Astrocyte (in vitro differentiated cells and primary cell): ENCODE measurements around the gene MYH11.

Experiments
- EZH2 ChIP-seq: IDR thresholded peaks from 2 replicates; pipeline ENCODE4 v1.6.1; 2012; ENCODE audit warnings: mild to moderate bottlenecking, low read length, inconsistent platforms; ENCODE audit not compliant: insufficient read depth
- TF ChIP-seq, protein P1 (sequence below): IDR thresholded peaks from 2 replicates; pipeline ENCODE4 v1.5.1; 2011; ENCODE audit warnings: low read depth, mild to moderate bottlenecking, inconsistent platforms, low read length, moderate library complexity; ENCODE audit not compliant: insufficient read depth

DNA sequence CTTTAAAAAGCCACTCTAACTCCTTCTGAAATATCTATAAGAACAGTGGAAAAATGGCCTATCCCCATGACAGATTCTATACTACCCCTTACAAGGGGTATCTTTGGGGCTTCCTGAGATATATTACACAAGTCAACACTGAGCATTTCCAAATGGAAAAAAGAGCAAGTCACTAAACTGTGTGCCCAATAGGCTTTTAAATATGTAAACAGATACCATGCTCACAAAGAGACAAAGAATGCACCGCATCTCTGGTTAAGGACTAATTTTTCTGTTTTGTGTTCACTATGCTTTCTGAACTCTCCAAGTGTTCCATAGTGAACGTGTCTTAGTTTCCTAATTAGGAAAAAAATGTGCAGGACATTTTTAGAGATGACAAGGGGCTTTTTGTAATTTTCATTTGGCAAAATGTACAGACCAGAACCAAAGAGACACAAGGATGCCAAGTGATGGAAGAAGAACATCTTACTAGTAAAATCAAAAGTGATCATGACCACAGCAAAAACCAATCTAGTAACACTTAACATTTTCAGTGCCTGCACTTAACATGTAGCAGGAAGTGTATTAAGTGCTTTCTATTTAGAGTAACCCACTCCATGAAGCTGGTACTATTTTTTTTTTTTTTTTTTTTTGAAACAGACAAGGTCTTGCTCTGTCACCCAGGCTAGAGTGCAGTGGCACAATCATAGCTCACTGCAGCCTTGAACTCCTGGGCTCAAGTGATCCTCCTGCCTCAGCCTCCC lies 21.5 kb downstream of the MYH11 start:
- TF ChIP-seq, protein P1, sequence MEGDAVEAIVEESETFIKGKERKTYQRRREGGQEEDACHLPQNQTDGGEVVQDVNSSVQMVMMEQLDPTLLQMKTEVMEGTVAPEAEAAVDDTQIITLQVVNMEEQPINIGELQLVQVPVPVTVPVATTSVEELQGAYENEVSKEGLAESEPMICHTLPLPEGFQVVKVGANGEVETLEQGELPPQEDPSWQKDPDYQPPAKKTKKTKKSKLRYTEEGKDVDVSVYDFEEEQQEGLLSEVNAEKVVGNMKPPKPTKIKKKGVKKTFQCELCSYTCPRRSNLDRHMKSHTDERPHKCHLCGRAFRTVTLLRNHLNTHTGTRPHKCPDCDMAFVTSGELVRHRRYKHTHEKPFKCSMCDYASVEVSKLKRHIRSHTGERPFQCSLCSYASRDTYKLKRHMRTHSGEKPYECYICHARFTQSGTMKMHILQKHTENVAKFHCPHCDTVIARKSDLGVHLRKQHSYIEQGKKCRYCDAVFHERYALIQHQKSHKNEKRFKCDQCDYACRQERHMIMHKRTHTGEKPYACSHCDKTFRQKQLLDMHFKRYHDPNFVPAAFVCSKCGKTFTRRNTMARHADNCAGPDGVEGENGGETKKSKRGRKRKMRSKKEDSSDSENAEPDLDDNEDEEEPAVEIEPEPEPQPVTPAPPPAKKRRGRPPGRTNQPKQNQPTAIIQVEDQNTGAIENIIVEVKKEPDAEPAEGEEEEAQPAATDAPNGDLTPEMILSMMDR, result no peak
- TF ChIP-seq EZH2, result no peak
